Epithelial cell of esophagus (primary cell): ENCODE data around the gene TMEM119.

Experiments used
- DNase-seq: peaks from one replicate; pipeline ENCODE4 v3.0.0; 2010; ENCODE audit warnings: low read depth
- H3K4me3 ChIP-seq: 2 replicates; pipeline ENCODE4 v1.5.1; 2011; ENCODE audit warnings: mild to moderate bottlenecking, low read length, control low read depth
- CTCF ChIP-seq: IDR thresholded peaks from 2 replicates; pipeline ENCODE4 v1.5.1; 2011; ENCODE audit warnings: low read depth, mild to moderate bottlenecking, low read length, control low read depth, inconsistent platforms; ENCODE audit not compliant: insufficient read depth; ENCODE audit errors: missing control alignments

The TMEM119 gene

GRCh38 chr12:108642899-108643654 is 45.2 kb upstream of the TMEM119 start:
- no peak for TF ChIP-seq CTCF
- DNase-seq, result no peak
- H3K4me3 ChIP-seq, result no peak overlapping the region

GRCh38 chr12:108642269-108642870 is 44.5 kb upstream of the TMEM119 start:
- DNase-seq, result no peak
- no peak overlapping the region for H3K4me3 ChIP-seq
- TF ChIP-seq CTCF, result no peak

- no peak for DNase-seq
- no peak overlapping the region for H3K4me3 ChIP-seq
- TF ChIP-seq CTCF, result no peak
Measured at GRCh38 chr12:108641446-108642268, 43.8 kb upstream of the TMEM119 start.

- TF ChIP-seq CTCF, result no peak
- no peak overlapping the region for H3K4me3 ChIP-seq
- DNase-seq, result no peak
Measured at GRCh38 chr12:108640802-108641445, 43.0 kb upstream of the TMEM119 start.

GRCh38 chr12:108638997-108639822 is 41.3 kb upstream of the TMEM119 start:
- no peak for TF ChIP-seq CTCF
- H3K4me3 ChIP-seq, result no peak overlapping the region
- DNase-seq, result no peak
